HG03108 (cell line): ENCODE data around the gene ZNF586.
"Not testable (repeated sequence)": the region's sequence is repeated elsewhere in the genome, so short reads cannot be mapped to it uniquely, and the experiment has no call there.

ENCODE experiments used
- ATAC-seq: cut with Tn5 transposase; IDR thresholded peaks from one replicate; pipeline ENCODE4 v1.9.1; 2021; ENCODE audit warnings: moderate library complexity; ENCODE audit not compliant: unreplicated experiment

The ZNF586 gene

GRCh38 chr19:57769345-57770131 lies at the start of gene ZNF586:
TSS of gene ZNF586 (plus strand) at chr19:57769676. CDS start at chr19:57769843, 167 bp downstream.
- peak; percentile 99 for ATAC-seq

GRCh38 chr19:57719901-57720519 lies 49.5 kb upstream of the ZNF586 start:
- no peak for ATAC-seq

GRCh38 chr19:57720878-57721277 lies 48.6 kb upstream of the ZNF586 start:
- no peak for ATAC-seq

- not testable (repeated sequence) for ATAC-seq
These were observed 31.2 kb upstream of the ZNF586 start for GRCh38 chr19:57738320-57738719.

- not testable (repeated sequence) for ATAC-seq
These were observed 30.7 kb upstream of the ZNF586 start for GRCh38 chr19:57738770-57739169.

- peak; percentile 99 for ATAC-seq
These were observed 22.6 kb upstream of the ZNF586 start, which contains the start of gene ZNF776 for GRCh38 chr19:57746580-57747471. TSS of gene ZNF776 (plus strand) at chr19:57746815. CDS start at chr19:57747059, 244 bp downstream.

- ATAC-seq = no peak
These were observed 22.0 kb upstream of the ZNF586 start for GRCh38 chr19:57747472-57747807.

GRCh38 chr19:57748029-57748428 lies 21.4 kb upstream of the ZNF586 start:
- ATAC-seq = no peak

GRCh38 chr19:57754091-57754673 lies 15.3 kb upstream of the ZNF586 start:
- ATAC-seq = no peak

GRCh38 chr19:57755031-57755430 lies 14.4 kb upstream of the ZNF586 start:
- ATAC-seq = no peak

- ATAC-seq = no peak
These were observed 11.5 kb upstream of the ZNF586 start for GRCh38 chr19:57757941-57758340.

GRCh38 chr19:57759096-57759495 lies 10.4 kb upstream of the ZNF586 start:
- ATAC-seq = no peak

- no peak for ATAC-seq
These were observed 1.9 kb downstream of the ZNF586 start for GRCh38 chr19:57771417-57771816.

- ATAC-seq = no peak
These were observed 4.0 kb downstream of the ZNF586 start for GRCh38 chr19:57773488-57773887.

- ATAC-seq = no peak
These were observed 7.4 kb downstream of the ZNF586 start for GRCh38 chr19:57776764-57777296.

- no peak for ATAC-seq
These were observed 8.9 kb downstream of the ZNF586 start for GRCh38 chr19:57778336-57778735.

- no peak for ATAC-seq
These were observed 9.9 kb downstream of the ZNF586 start for GRCh38 chr19:57779220-57779845.

- ATAC-seq = no peak
These were observed 16.8 kb downstream of the ZNF586 start for GRCh38 chr19:57786286-57786685.

- ATAC-seq = no peak
These were observed 17.4 kb downstream of the ZNF586 start for GRCh38 chr19:57786906-57787305.

GRCh38 chr19:57788114-57788692 lies 18.7 kb downstream of the ZNF586 start:
- ATAC-seq = no peak
